Right lobe of liver (tissue), 4 donors: ENCODE measurements around the gene MUC4.

Source experiments
- CTCF ChIP-seq, 4 donors: fragments of 200-600 bp in 3 of 4; fragments of 450-650 bp in 1 of 4; IDR thresholded peaks; one replicate each; pipeline versions ENCODE4 v1.5.1 to v1.8.0; 2016 to 2022; ENCODE audit warnings: antibody characterized with exemption in 4 of 4, mild to moderate bottlenecking in 2 of 4
- POLR2A ChIP-seq: fragments of 450-650 bp; IDR thresholded peaks from one replicate; pipeline ENCODE4 v1.6.1; 2017; ENCODE audit warnings: antibody characterized with exemption, mild to moderate bottlenecking
- donor health status: DM: no; HTN: no; CAD: no.
- donor health status: DM: no; HTN: no; CAD: no.
- donor health status: DM: no; HTN: yes; CAD: no.

GRCh38 chr3:195769551-195769950, 42.2 kb downstream of the MUC4 start:
- TF ChIP-seq CTCF (IDR thresholded peaks at IDR 0.05) (no peak), POLR2A (no peak)
